ENCODE results near the gene ZNF839.

DNA sequence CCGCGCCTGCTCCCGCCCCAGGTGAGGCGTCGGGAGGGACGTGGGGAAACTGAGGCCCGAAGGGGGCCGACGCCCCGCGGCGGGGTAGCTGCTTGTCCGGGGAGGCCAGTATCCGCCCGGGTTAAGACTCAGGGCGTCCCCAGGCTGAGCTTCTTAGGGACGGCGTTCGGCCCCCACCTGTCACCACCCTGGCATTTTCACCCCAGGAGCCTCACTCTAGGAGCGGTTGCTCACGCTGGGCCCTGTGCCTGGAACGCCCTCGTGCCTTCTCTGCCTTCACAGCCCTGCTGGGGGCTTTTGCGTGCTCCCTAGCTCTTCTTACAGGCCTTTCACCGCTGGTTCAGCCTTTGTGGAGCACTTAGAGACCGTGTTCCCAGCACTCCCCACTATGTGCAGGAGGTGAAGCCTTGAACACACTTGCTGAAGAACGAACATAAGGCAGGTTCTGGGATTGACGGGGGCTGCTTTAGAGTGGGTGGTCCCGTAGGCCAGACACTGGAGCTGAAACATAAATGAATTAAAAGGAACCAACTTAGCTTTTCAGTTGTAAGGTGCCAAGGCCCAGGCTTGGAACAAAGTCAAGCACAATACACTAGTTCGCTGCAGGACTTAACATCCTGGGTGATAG, 601 bp downstream of the ZNF839 start:
- TF ChIP-seq, protein P1, sequence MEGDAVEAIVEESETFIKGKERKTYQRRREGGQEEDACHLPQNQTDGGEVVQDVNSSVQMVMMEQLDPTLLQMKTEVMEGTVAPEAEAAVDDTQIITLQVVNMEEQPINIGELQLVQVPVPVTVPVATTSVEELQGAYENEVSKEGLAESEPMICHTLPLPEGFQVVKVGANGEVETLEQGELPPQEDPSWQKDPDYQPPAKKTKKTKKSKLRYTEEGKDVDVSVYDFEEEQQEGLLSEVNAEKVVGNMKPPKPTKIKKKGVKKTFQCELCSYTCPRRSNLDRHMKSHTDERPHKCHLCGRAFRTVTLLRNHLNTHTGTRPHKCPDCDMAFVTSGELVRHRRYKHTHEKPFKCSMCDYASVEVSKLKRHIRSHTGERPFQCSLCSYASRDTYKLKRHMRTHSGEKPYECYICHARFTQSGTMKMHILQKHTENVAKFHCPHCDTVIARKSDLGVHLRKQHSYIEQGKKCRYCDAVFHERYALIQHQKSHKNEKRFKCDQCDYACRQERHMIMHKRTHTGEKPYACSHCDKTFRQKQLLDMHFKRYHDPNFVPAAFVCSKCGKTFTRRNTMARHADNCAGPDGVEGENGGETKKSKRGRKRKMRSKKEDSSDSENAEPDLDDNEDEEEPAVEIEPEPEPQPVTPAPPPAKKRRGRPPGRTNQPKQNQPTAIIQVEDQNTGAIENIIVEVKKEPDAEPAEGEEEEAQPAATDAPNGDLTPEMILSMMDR (IDR thresholded peaks at IDR 0.05): no peak
- TF ChIP-seq POLR2A (IDR thresholded peaks at IDR 0.05): peak; percentile 8 to 46

All from adrenal gland (tissue), 5 donors.